Neural crest cell (in vitro differentiated cells): ENCODE data around the gene VANGL1. TPM values are rescaled to one million over a fixed set of nuclear protein-coding genes. Genes with fewer than 3 reads are reported as not detected.
A peak's percentile ranks its signal among the peaks of the same experiment; 100 is the strongest.

ENCODE experiments used
- DNase-seq: peaks from one replicate; pipeline ENCODE4 v3.0.0; 2021; ENCODE audit warnings: low read depth, mixed read lengths, low spot score
- H3K27ac Mint-ChIP-seq: one replicate; pipeline ENCODE4 v1.8.0; 2021; ENCODE audit warnings: mild to moderate bottlenecking, mixed read lengths; ENCODE audit not compliant: unreplicated experiment
- H3K27me3 Mint-ChIP-seq: 2 replicates; pipeline ENCODE4 v1.8.0; 2021; ENCODE audit warnings: low read depth, mild to moderate bottlenecking, mixed read lengths
- H3K36me3 Mint-ChIP-seq: 2 replicates; pipeline ENCODE4 v1.8.0; 2021; ENCODE audit warnings: low read depth, mild to moderate bottlenecking, mixed read lengths
- H3K4me1 Mint-ChIP-seq: 2 replicates; pipeline ENCODE4 v1.8.0; 2021; ENCODE audit warnings: mixed read lengths
- H3K4me3 Mint-ChIP-seq: one replicate; pipeline ENCODE4 v1.8.0; 2021; ENCODE audit warnings: mild to moderate bottlenecking, mixed read lengths
- H3K9me3 Mint-ChIP-seq: 2 replicates; pipeline ENCODE4 v1.8.0; 2021; ENCODE audit warnings: mixed read lengths
- CTCF ChIP-seq: fragments of 200-600 bp; sonication (generic); conservative IDR thresholded peaks from 2 replicates; pipeline ENCODE4 v1.5.0; 2021; ENCODE audit warnings: antibody characterized with exemption, mild to moderate bottlenecking
- total RNA-seq: library from RNA; stranded (reverse); gene quantifications from 2 replicates; pipeline ENCODE4 v1.2.1, GENCODE V29; 2021

Gene VANGL1
- total RNA-seq, 1 donor from 2014 or later: 5.4 TPM

GRCh38 chr1:115680730-115681111, 39.0 kb downstream of the VANGL1 start:
- Mint-ChIP-seq H3K4me1 (peaks cover 17% of the 10 kb centered on the region), H3K4me3 (no peak overlapping the region), H3K27me3 (peaks cover 33% of the 10 kb centered on the region), H3K36me3 (peaks cover 9% of the 10 kb centered on the region), H3K9me3 (no peaks in the 10 kb centered on the region), H3K27ac (no peak overlapping the region)
- DNase-seq: no peak
- no peak for TF ChIP-seq CTCF

- peaks cover 9% of the 10 kb centered on the region for H3K36me3 Mint-ChIP-seq
- no peak for TF ChIP-seq CTCF
- H3K27ac Mint-ChIP-seq: no peak overlapping the region
- no peak overlapping the region for H3K4me3 Mint-ChIP-seq
- H3K27me3 Mint-ChIP-seq: peaks cover 23% of the 10 kb centered on the region
- no peak for DNase-seq
- no peaks in the 10 kb centered on the region for H3K9me3 Mint-ChIP-seq
- H3K4me1 Mint-ChIP-seq: peaks cover 4% of the 10 kb centered on the region
Measured at GRCh38 chr1:115682792-115683191, 41.0 kb downstream of the VANGL1 start.

- Mint-ChIP-seq H3K27me3 (peaks cover 11% of the 10 kb centered on the region), H3K36me3 (peaks cover 5% of the 10 kb centered on the region), H3K27ac (no peak overlapping the region), H3K4me3 (no peak overlapping the region), H3K9me3 (no peaks in the 10 kb centered on the region), H3K4me1 (no peaks in the 10 kb centered on the region)
- no peak for TF ChIP-seq CTCF
- DNase-seq: no peak
Measured at GRCh38 chr1:115685029-115685705, 43.4 kb downstream of the VANGL1 start.

- DNase-seq: no peak
- no peaks in the 10 kb centered on the region for H3K4me1 Mint-ChIP-seq
- peaks cover 3% of the 10 kb centered on the region for H3K36me3 Mint-ChIP-seq
- H3K27ac Mint-ChIP-seq: peak overlapping the region; percentile 47
- H3K9me3 Mint-ChIP-seq: no peaks in the 10 kb centered on the region
- no peak for TF ChIP-seq CTCF
- no peaks in the 10 kb centered on the region for H3K27me3 Mint-ChIP-seq
- no peak overlapping the region for H3K4me3 Mint-ChIP-seq
Measured at GRCh38 chr1:115687744-115688143, 46.0 kb downstream of the VANGL1 start.

- Mint-ChIP-seq H3K4me1 (no peaks in the 10 kb centered on the region), H3K36me3 (no peaks in the 10 kb centered on the region), H3K4me3 (no peak overlapping the region), H3K27ac (no peak overlapping the region), H3K9me3 (no peaks in the 10 kb centered on the region), H3K27me3 (no peaks in the 10 kb centered on the region)
- no peak for DNase-seq
- TF ChIP-seq CTCF: no peak
Measured at GRCh38 chr1:115690972-115691371, 49.2 kb downstream of the VANGL1 start.
